HepG2 (cell line): Measurements from ENCODE around the gene COPS3. TPM values are rescaled to one million over a fixed set of nuclear protein-coding genes. Genes with fewer than 3 reads are reported as not detected.

ENCODE experiments used
- ATAC-seq: fragments of 200-7000 bp; cut with Tn5 transposase; 3 replicates; pipeline ENCODE4 v1.9.1; 2020; ENCODE audit warnings: mild to moderate bottlenecking, moderate library complexity
- BruUV-seq: library from RNA; stranded (reverse); fragments of 400-500 nt; replicated peaks from 2 replicates; lab custom pipeline; 2021; lab: Mats Ljungman, UMichigan
- CTCF ChIA-PET: fragments of 300-600 bp; formaldehyde crosslinking; extraction: SDS; loops from one replicate; lab custom pipeline; 2021; ENCODE audit warnings: low total read pairs, inconsistent platforms, low intra/inter-chr PET ratio; lab: Yijun Ruan, JAX
- POLR2A ChIA-PET: fragments of 350-600 bp; sonication (Branson Sonifier 250); formaldehyde crosslinking; loops from one replicate; lab custom pipeline; 2020; ENCODE audit warnings: antibody characterized with exemption, inconsistent platforms; lab: Yijun Ruan, JAX
- DNase-seq: peaks from one replicate; pipeline ENCODE4 v3.0.0-alpha.2; 2015; ENCODE audit warnings: low spot score
- FAIRE-seq: peaks from 3 replicates; lab custom pipeline; 2011; peaks lifted over from hg19 to GRCh38; lab: Jason Lieb, UNC
- H2AFZ ChIP-seq: one replicate; pipeline ENCODE4 v1.6.1; 2011; ENCODE audit warnings: low read length, inconsistent platforms
- H3K27ac ChIP-seq: fragments of 300-600 bp; 3 replicates; pipeline ENCODE4 v1.8.0; 2011; ENCODE audit warnings: mixed run types, mild to moderate bottlenecking, mixed read lengths, low read length, inconsistent platforms; ENCODE audit not compliant: insufficient read depth; ENCODE audit errors: extremely low read length
- H3K27me3 ChIP-seq, 2 experiments: fragments of 200-600 bp in 1 of 2; 2 replicates in 1 of 2; 3 replicates in 1 of 2; pipeline versions ENCODE4 v1.6.0 to v1.8.0; 2011; ENCODE audit warnings: low read length in 2 of 2, mild to moderate bottlenecking in 2 of 2, moderate library complexity in 2 of 2, inconsistent platforms in 1 of 2; ENCODE audit not compliant: insufficient read depth in 2 of 2, control insufficient read depth in 1 of 2
- H3K36me3 ChIP-seq, 2 experiments: fragments of 200-600 bp in 1 of 2; replicated peaks in 1 of 2; 2 replicates in 1 of 2; 3 replicates in 1 of 2; pipeline versions ENCODE4 v1.5.1 to v1.8.0; 2011; ENCODE audit warnings: low read length in 2 of 2, inconsistent platforms in 1 of 2; ENCODE audit not compliant: insufficient read depth in 2 of 2, control insufficient read depth in 1 of 2
- H3K4me1 ChIP-seq: 2 replicates; pipeline ENCODE4 v1.5.1; 2012; ENCODE audit warnings: low read length, inconsistent platforms; ENCODE audit not compliant: insufficient read depth
- H3K4me2 ChIP-seq: 2 replicates; pipeline ENCODE4 v1.6.0; 2011; ENCODE audit warnings: low read depth, low read length, inconsistent platforms
- H3K4me3 ChIP-seq, 3 experiments: fragments of 200-600 bp in 1 of 3; sonication (generic), shearing (Covaris generic) in 1 of 3; replicated peaks in 1 of 3; 2 replicates each; pipeline ENCODE4 v1.5.1; 2011 to 2016; ENCODE audit warnings: low read length in 3 of 3, inconsistent platforms in 2 of 3, low read depth in 2 of 3, mild to moderate bottlenecking in 2 of 3, control low read depth in 1 of 3, mixed read lengths in 1 of 3; ENCODE audit not compliant: insufficient read depth in 1 of 3
- H3K79me2 ChIP-seq: one replicate; pipeline ENCODE4 v1.6.1; 2011; ENCODE audit warnings: low read length, inconsistent platforms; ENCODE audit not compliant: insufficient read depth
- H3K9ac ChIP-seq: 2 replicates; pipeline ENCODE4 v1.6.0; 2011; ENCODE audit warnings: mild to moderate bottlenecking, low read depth, low read length, inconsistent platforms; ENCODE audit not compliant: insufficient read depth
- H3K9me3 ChIP-seq: 2 replicates; pipeline ENCODE4 v1.5.1; 2012; ENCODE audit warnings: mild to moderate bottlenecking, low read length
- H4K20me1 ChIP-seq: 2 replicates; pipeline ENCODE4 v1.6.0; 2011; ENCODE audit warnings: inconsistent platforms, mild to moderate bottlenecking, low read length, moderate library complexity; ENCODE audit not compliant: insufficient read depth
- AGO2 ChIP-seq: fragments of 200-400 bp; formaldehyde crosslinking; optimal IDR thresholded peaks from 2 replicates; pipeline ENCODE3; 2017; ENCODE audit warnings: mild to moderate bottlenecking, low read depth, low read length, moderate library complexity
- BRD4 ChIP-seq: sonication (generic); formaldehyde crosslinking; IDR thresholded peaks from 2 replicates; pipeline ENCODE4 v1.4.0; 2020; ENCODE audit warnings: missing genetic modification reagents
- ZBTB7B ChIP-seq: sonication (generic); formaldehyde crosslinking; IDR thresholded peaks from 2 replicates; pipeline ENCODE4 v1.4.0; 2020; ENCODE audit warnings: missing genetic modification reagents
- ZNF674 ChIP-seq: sonication (generic); formaldehyde crosslinking; IDR thresholded peaks from 2 replicates; pipeline ENCODE4 v1.5.0; 2020; ENCODE audit warnings: low read depth, mild to moderate bottlenecking, missing genetic modification reagents
- WGBS: methylation state at CpG from one replicate; pipeline ENCODE4 v1.1.6; 2017; ENCODE audit warnings: low lambda C conversion rate; 5-methylcytosine and 5-hydroxymethylcytosine counted together
- in situ Hi-C: cut with HindIII; loops from 2 replicates; pipeline ENCODE4 v1.10.0; 2017; ENCODE audit warnings: low pct_unique_long_range_greater_than_20kb; ENCODE audit not compliant: extremely low pct_ligation_motif_present
- intact Hi-C: fragments of 100-400 bp; cut with micrococcal nuclease; formaldehyde crosslinking; loops from one replicate; pipeline ENCODE4 v1.10.0; 2022; ENCODE audit not compliant: unreplicated experiment
- polyA plus RNA-seq, 8 experiments: library from polyadenylated mRNA; depleted of rRNA in 3 of 8; stranded (reverse) in 7 of 8; unstranded in 1 of 8; fragments of >200 nt; fragmentation: Illumina TruSeq in 4 of 8; extraction: Trizol in 4 of 8; gene quantifications; 2 replicates each; pipeline versions ENCODE4 v1.2.1 to v1.2.3, GENCODE V29; 2011 to 2016; ENCODE audit warnings: low read depth in 4 of 8, missing spikeins in 1 of 8, mixed read lengths in 1 of 8; ENCODE audit not compliant: insufficient read depth in 1 of 8
- total RNA-seq, 5 experiments: library from RNA; depleted of rRNA; stranded (reverse); fragments of >200 nt; fragmentation: Illumina TruSeq; extraction: Trizol; gene quantifications; 2 replicates each; pipeline ENCODE4 v1.2.3, GENCODE V29; 2016; ENCODE audit warnings: low read depth in 1 of 5

Gene COPS3
- total and polyA plus RNA-seq, 2 of the 13 experiments (the other 11 are each of a cell fraction or from before 2014, with no cell fraction given) = 46.3 to 103 TPM

- H3K27me3 ChIP-seq = no peaks in the 10 kb centered on the region; a peak in 1 of 5 replicates
- intact Hi-C loops (no loop called here), in situ Hi-C loops (no loop called here)
- no peaks in the 10 kb centered on the region for H3K9me3 ChIP-seq
- H3K4me1 ChIP-seq = no peaks in the 10 kb centered on the region
- no TSS peak for BruUV-seq
- FAIRE-seq (no peak), ATAC-seq (no peak), DNase-seq (no peak)
- no peak overlapping the region for H3K4me2 ChIP-seq
- no peaks in the 10 kb centered on the region for H3K79me2 ChIP-seq
- POLR2A ChIA-PET = no interaction called here
- TF ChIP-seq ZNF674 (CRISPR knock-in tag) = no peak
- no peak for TF ChIP-seq ZBTB7B
- peak; percentile 45 for TF ChIP-seq AGO2
- no peak overlapping the region for H3K27ac ChIP-seq
- H3K4me3 ChIP-seq = no peak overlapping the region
- H2AFZ ChIP-seq = no peak overlapping the region
- CTCF ChIA-PET = no interaction called here
- H3K9ac ChIP-seq = no peak overlapping the region
- H3K36me3 ChIP-seq = peaks cover 30 to 67% of the 10 kb centered on the region in 2 experiments
- H4K20me1 ChIP-seq = no peaks in the 10 kb centered on the region
- WGBS = 95% methylated on average over 21 of the region's 27 CpGs
These were observed 66.2 kb downstream of the COPS3 start for GRCh38 chr17:17214646-17215436.

GRCh38 chr17:17213775-17214174, 67.3 kb downstream of the COPS3 start:
- TF ChIP-seq AGO2 = peak; percentile 17
- TF ChIP-seq BRD4 (CRISPR knock-in tag) = no peak
- H2AFZ ChIP-seq = no peak overlapping the region
- H3K36me3 ChIP-seq = peaks cover 28 to 61% of the 10 kb centered on the region in 2 experiments
- no peaks in the 10 kb centered on the region for H3K9me3 ChIP-seq
- H3K79me2 ChIP-seq = no peaks in the 10 kb centered on the region
- no peaks in the 10 kb centered on the region; a peak in 1 of 5 replicates for H3K27me3 ChIP-seq
- 98% methylated on average over 7 of the region's 10 CpGs for WGBS
- no peak overlapping the region for H3K4me2 ChIP-seq
- DNase-seq (no peak), FAIRE-seq (no peak), ATAC-seq (no peak)
- CTCF ChIA-PET = no interaction called here
- BruUV-seq = no TSS peak
- H3K27ac ChIP-seq = no peak overlapping the region
- no peak overlapping the region for H3K9ac ChIP-seq
- POLR2A ChIA-PET = no interaction called here
- in situ Hi-C loops = no loop called here
- intact Hi-C loops = no loop called here
- no peaks in the 10 kb centered on the region for H4K20me1 ChIP-seq
- no peaks in the 10 kb centered on the region for H3K4me1 ChIP-seq
- no peak overlapping the region for H3K4me3 ChIP-seq
